Upper lobe of left lung (tissue), 4 donors: ENCODE data around the gene PLVAP.
A peak's percentile ranks its signal among the peaks of the same experiment; 100 is the strongest.

ENCODE experiments used
- EP300 ChIP-seq, 4 donors: sonication (generic); formaldehyde crosslinking; IDR thresholded peaks; one replicate each; pipeline ENCODE4 v1.5.1; 2017; ENCODE audit warnings: antibody characterized with exemption in 4 of 4, control low read depth in 2 of 4
- POLR2A ChIP-seq, 4 donors: fragments of 450-650 bp; IDR thresholded peaks; one replicate each; pipeline ENCODE4 v1.5.1; 2016 to 2017; ENCODE audit warnings: antibody characterized with exemption in 4 of 4, mild to moderate bottlenecking in 2 of 4
- POLR2AphosphoS5 ChIP-seq, 2 donors: sonication (generic); formaldehyde crosslinking; IDR thresholded peaks; one replicate each; pipeline ENCODE4 v1.5.1; 2017; ENCODE audit warnings: antibody characterized with exemption in 2 of 2
- TF ChIP-seq, protein P1 (sequence below), 6 experiments: fragments of 450-650 bp in 4 of 6; fragments of 200-600 bp in 2 of 6; sonication (generic) in 2 of 6; IDR thresholded peaks; one replicate each; pipeline ENCODE4 v1.5.1; 2016 to 2019; ENCODE audit warnings: antibody characterized with exemption in 6 of 6

GRCh38 chr19:17309965-17310461 is 67.1 kb downstream of the PLVAP start:
- TF ChIP-seq, protein P1, sequence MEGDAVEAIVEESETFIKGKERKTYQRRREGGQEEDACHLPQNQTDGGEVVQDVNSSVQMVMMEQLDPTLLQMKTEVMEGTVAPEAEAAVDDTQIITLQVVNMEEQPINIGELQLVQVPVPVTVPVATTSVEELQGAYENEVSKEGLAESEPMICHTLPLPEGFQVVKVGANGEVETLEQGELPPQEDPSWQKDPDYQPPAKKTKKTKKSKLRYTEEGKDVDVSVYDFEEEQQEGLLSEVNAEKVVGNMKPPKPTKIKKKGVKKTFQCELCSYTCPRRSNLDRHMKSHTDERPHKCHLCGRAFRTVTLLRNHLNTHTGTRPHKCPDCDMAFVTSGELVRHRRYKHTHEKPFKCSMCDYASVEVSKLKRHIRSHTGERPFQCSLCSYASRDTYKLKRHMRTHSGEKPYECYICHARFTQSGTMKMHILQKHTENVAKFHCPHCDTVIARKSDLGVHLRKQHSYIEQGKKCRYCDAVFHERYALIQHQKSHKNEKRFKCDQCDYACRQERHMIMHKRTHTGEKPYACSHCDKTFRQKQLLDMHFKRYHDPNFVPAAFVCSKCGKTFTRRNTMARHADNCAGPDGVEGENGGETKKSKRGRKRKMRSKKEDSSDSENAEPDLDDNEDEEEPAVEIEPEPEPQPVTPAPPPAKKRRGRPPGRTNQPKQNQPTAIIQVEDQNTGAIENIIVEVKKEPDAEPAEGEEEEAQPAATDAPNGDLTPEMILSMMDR (IDR thresholded peaks at IDR 0.05), result no peak
- TF ChIP-seq POLR2A (IDR thresholded peaks at IDR 0.05), result peak in 1 of 4 donors; percentile 7
- TF ChIP-seq EP300 (IDR thresholded peaks at IDR 0.05), result no peak
- no peak for TF ChIP-seq POLR2AphosphoS5 (IDR thresholded peaks at IDR 0.05)
